OCI-LY3 (cell line): ENCODE data around the gene MTHFR.

ENCODE experiments used
- H2AFZ ChIP-seq: fragments of 200-600, 300-600 bp; shearing (Covaris generic); 2 replicates; pipeline ENCODE4 v1.6.0; 2014; ENCODE audit warnings: antibody characterized with exemption, low read depth, low read length
- H3K27ac ChIP-seq: fragments of 200-600, 300-600 bp; sonication (generic); 2 replicates; pipeline ENCODE4 v1.5.1; 2014; ENCODE audit warnings: mild to moderate bottlenecking, low read length, moderate library complexity, mixed read lengths
- H3K27me3 ChIP-seq: fragments of 200-600, 300-600 bp; sonication (generic); 2 replicates; pipeline ENCODE4 v1.6.1; 2014; ENCODE audit warnings: low read depth, low read length, mixed read lengths
- H3K36me3 ChIP-seq: fragments of 200-600, 300-600 bp; sonication (generic); replicated peaks from 2 replicates; pipeline ENCODE3; 2014; ENCODE audit warnings: low read depth, low read length, mixed read lengths
- H3K4me1 ChIP-seq: fragments of 300-600, 200-600 bp; sonication (generic); 2 replicates; pipeline ENCODE4 v1.6.1; 2014; ENCODE audit warnings: low read length, mixed read lengths
- H3K4me2 ChIP-seq: fragments of 200-600, 300-600 bp; sonication (generic); 2 replicates; pipeline ENCODE4 v1.6.1; 2014; ENCODE audit warnings: low read length, mixed read lengths
- H3K4me3 ChIP-seq: fragments of 300-600, 200-600 bp; sonication (generic); 2 replicates; pipeline ENCODE4 v1.5.1; 2014; ENCODE audit warnings: antibody characterized with exemption, mild to moderate bottlenecking, low read length, moderate library complexity
- H3K79me2 ChIP-seq: fragments of 300-600, 200-600 bp; shearing (Covaris generic); 2 replicates; pipeline ENCODE4 v1.6.1; 2014; ENCODE audit warnings: mild to moderate bottlenecking, low read length, mixed read lengths
- H3K9ac ChIP-seq: fragments of 300-600, 200-600 bp; shearing (Covaris generic); 2 replicates; pipeline ENCODE4 v1.6.0; 2014; ENCODE audit warnings: mild to moderate bottlenecking, low read length, moderate library complexity
- H3K9me3 ChIP-seq: fragments of 200-600, 300-600 bp; shearing (Covaris generic); 2 replicates; pipeline ENCODE4 v1.6.1; 2014; ENCODE audit warnings: low read length, mixed read lengths; ENCODE audit not compliant: insufficient read depth
- H4K20me1 ChIP-seq: fragments of 200-600, 300-600 bp; sonication (generic); 2 replicates; pipeline ENCODE4 v1.6.1; 2016; ENCODE audit warnings: low read length, mixed read lengths; ENCODE audit not compliant: insufficient read depth
- EZH2phosphoT487 ChIP-seq: fragments of 200-600 bp; shearing (Covaris generic); IDR thresholded peaks from 2 replicates; pipeline ENCODE4 v1.6.1; 2018; ENCODE audit warnings: antibody characterized with exemption, mixed run types, low read depth
- TF ChIP-seq, protein P1 (sequence below): fragments of 200-600, 300-600 bp; sonication (generic); IDR thresholded peaks from 2 replicates; pipeline ENCODE4 v1.5.1; 2014; ENCODE audit warnings: antibody characterized with exemption, low read length, low read depth

Gene MTHFR

DNA sequence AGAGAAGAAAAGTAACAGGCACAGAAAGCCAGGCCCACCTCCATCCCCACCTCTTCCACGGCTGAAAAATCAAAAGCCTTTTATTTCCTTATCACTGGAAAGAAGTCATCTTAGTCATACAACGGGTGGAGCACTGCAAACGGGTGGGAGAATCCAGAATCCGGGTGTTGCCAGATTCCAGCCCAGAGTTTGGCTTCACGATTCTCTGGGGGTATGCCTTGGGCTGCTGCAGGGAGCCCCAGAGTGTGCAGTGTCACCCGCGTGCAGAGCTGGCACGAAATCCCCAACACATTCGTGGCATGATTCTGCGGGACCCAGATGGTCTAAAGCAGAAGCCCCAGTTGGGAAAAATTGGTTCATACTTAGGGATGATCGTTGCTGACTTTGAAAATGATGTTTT is 44.4 kb upstream of the MTHFR start:
- Histone ChIP-seq H3K9ac (no peak overlapping the region), H4K20me1 (no peaks in the 10 kb centered on the region), H3K4me1 (no peaks in the 10 kb centered on the region), H3K27ac (no peak overlapping the region), H2AFZ (no peak overlapping the region), H3K36me3 (peaks cover 4% of the 10 kb centered on the region), H3K4me3 (no peak overlapping the region), H3K4me2 (no peak overlapping the region), H3K27me3 (no peaks in the 10 kb centered on the region), H3K9me3 (no peaks in the 10 kb centered on the region), H3K79me2 (no peaks in the 10 kb centered on the region)
- TF ChIP-seq EZH2phosphoT487 = no peak
- TF ChIP-seq, protein P1, sequence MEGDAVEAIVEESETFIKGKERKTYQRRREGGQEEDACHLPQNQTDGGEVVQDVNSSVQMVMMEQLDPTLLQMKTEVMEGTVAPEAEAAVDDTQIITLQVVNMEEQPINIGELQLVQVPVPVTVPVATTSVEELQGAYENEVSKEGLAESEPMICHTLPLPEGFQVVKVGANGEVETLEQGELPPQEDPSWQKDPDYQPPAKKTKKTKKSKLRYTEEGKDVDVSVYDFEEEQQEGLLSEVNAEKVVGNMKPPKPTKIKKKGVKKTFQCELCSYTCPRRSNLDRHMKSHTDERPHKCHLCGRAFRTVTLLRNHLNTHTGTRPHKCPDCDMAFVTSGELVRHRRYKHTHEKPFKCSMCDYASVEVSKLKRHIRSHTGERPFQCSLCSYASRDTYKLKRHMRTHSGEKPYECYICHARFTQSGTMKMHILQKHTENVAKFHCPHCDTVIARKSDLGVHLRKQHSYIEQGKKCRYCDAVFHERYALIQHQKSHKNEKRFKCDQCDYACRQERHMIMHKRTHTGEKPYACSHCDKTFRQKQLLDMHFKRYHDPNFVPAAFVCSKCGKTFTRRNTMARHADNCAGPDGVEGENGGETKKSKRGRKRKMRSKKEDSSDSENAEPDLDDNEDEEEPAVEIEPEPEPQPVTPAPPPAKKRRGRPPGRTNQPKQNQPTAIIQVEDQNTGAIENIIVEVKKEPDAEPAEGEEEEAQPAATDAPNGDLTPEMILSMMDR = no peak

DNA sequence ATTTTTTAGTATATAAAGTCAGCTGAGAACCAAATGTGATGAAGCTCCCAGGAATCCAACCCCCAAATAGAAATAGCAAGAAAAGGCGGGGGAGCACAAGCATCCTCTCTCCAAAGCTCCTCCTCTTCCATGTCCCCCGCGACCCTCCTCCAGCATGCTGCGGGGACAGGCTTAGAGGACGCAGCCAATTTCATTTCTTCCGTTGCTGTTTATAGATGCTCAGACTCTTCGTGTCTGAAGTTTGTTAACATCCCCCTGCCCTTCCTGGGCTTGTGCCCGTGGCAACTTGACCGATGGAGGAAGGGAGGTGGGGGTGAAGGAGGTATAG is 42.6 kb upstream of the MTHFR start:
- Histone ChIP-seq H3K9me3 (no peaks in the 10 kb centered on the region), H3K27me3 (no peaks in the 10 kb centered on the region), H3K4me1 (no peaks in the 10 kb centered on the region), H3K27ac (no peak overlapping the region), H3K4me3 (no peak overlapping the region), H3K36me3 (peaks cover 9% of the 10 kb centered on the region), H3K9ac (no peak overlapping the region), H3K4me2 (no peak overlapping the region), H2AFZ (no peak overlapping the region), H4K20me1 (no peaks in the 10 kb centered on the region), H3K79me2 (no peaks in the 10 kb centered on the region)
- no peak for TF ChIP-seq EZH2phosphoT487
- TF ChIP-seq, protein P1 = no peak

DNA sequence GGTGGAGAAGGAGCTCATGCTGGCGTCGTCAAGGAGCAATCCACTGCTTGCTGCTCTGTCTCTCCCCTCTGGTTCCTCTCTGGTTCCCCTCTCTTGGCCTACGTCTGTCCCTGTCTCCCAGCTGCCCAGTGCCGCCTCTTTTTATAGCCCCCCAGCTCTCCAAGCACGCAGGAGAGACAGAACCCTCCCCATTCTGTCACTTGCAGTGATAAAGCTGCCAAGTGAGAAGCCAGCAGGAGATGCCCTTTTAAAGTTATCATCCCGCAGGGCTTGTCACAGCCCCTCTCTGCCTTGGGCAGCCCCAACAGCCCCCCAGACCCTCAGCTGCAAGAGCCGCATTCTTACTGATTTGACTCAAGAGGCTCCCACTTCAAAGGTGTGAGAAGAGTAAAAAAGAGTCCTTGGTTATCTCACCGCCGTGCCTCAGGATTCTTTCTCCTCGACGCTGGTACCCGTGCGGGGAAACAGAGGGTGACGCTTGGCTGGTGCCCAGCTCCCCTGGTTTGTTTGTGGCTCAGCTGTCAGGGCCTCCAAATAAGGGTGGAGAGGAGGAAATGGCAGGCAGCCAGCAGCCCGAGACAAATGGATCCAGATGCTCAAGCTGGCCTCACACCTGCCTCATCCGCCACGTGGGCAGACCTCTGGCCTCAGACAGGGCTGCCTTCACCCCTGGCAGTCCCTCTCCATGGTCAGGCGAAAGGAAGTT is 42.1 kb upstream of the MTHFR start, which contains the start of gene NPPA:
NPPA (minus strand) TSS at position 117 of the 706 bp plus-strand sequence; CDS start at position 18, 99 bp downstream.
- H4K20me1 ChIP-seq = no peaks in the 10 kb centered on the region
- H3K9me3 ChIP-seq = no peaks in the 10 kb centered on the region
- H3K4me1 ChIP-seq = no peaks in the 10 kb centered on the region
- TF ChIP-seq, protein P1 = no peak
- no peak within 1 kb of the TSS for H3K4me3 ChIP-seq
- no peak within 1 kb of the TSS for H3K4me2 ChIP-seq
- peaks cover 9% of the 10 kb centered on the region for H3K36me3 ChIP-seq
- no peaks in the 10 kb centered on the region for H3K79me2 ChIP-seq
- no peak within 1 kb of the TSS for H2AFZ ChIP-seq
- no peak within 1 kb of the TSS for H3K9ac ChIP-seq
- H3K27me3 ChIP-seq = no peaks in the 10 kb centered on the region
- H3K27ac ChIP-seq = no peak within 1 kb of the TSS

DNA sequence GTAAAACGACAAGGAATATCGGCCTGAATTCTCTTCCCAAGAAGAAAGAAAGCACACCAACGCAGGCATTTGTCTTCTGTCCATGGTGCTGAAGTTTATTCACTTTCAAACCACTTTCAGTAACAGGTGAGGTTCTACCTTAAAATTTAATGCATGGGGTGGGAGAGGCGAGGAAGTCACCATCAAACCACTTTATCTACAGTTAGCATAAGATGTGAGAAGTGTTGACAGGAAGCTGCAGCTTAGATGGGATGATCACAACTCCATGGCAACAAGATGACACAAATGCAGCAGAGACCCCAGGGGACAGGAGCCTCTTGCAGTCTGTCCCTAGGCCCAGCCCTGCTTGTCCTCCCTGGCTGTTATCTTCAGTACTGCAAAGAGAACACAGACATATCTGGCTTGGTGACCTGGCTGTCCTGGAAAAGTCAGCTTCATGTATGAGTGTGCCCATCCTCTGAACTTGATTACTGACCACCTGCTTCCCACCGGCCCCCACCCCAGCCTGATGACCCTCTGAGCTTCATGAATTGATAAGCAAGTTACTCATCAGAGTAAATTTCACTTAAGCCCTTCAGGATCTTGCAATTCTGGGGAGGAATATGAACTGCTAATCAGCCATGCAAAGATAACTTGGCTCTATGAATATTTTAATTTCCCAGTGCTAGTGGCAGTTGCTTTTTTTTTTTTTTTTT is 40.0 kb upstream of the MTHFR start:
- Histone ChIP-seq H3K9me3 (no peaks in the 10 kb centered on the region), H4K20me1 (no peaks in the 10 kb centered on the region), H3K4me1 (no peaks in the 10 kb centered on the region), H3K4me3 (no peak overlapping the region), H3K36me3 (peaks cover 11% of the 10 kb centered on the region), H3K27ac (no peak overlapping the region), H3K27me3 (no peaks in the 10 kb centered on the region), H3K79me2 (no peaks in the 10 kb centered on the region), H2AFZ (no peak overlapping the region), H3K9ac (no peak overlapping the region), H3K4me2 (no peak overlapping the region)
- TF ChIP-seq, protein P1 = no peak
- no peak for TF ChIP-seq EZH2phosphoT487
